Smooth muscle cell (in vitro differentiated cells): ENCODE measurements around the gene PRKCQ. TPM values are rescaled to one million over a fixed set of nuclear protein-coding genes. Genes with fewer than 3 reads are reported as not detected.

Experiments
- DNase-seq: peaks from one replicate; lab custom pipeline; 2025; ENCODE audit not compliant: unreplicated experiment; lab: John Stamatoyannopoulos, UW
- H2AFZ ChIP-seq: fragments of 200-600 bp; sonication (generic); 2 replicates; pipeline ENCODE4 v1.6.0; 2016; ENCODE audit warnings: antibody characterized with exemption, low read depth, mild to moderate bottlenecking
- H3F3A ChIP-seq: fragments of 200-600 bp; sonication (generic); 2 replicates; pipeline ENCODE4 v1.6.0; 2017; ENCODE audit warnings: antibody characterized with exemption, low read depth
- H3K27ac ChIP-seq: fragments of 200-600 bp; sonication (generic); 2 replicates; pipeline ENCODE4 v1.5.1; 2016; ENCODE audit warnings: low read depth, mild to moderate bottlenecking
- H3K27me3 ChIP-seq: fragments of 200-600 bp; sonication (generic); 2 replicates; pipeline ENCODE4 v1.6.1; 2016; ENCODE audit warnings: low read depth, mild to moderate bottlenecking
- H3K36me3 ChIP-seq: fragments of 200-600 bp; sonication (generic); 2 replicates; pipeline ENCODE4 v1.5.1; 2016; ENCODE audit warnings: low read depth
- H3K4me1 ChIP-seq: fragments of 200-600 bp; sonication (generic); 2 replicates; pipeline ENCODE4 v1.5.1; 2016; ENCODE audit warnings: low read depth
- H3K4me2 ChIP-seq: fragments of 200-600 bp; sonication (generic); 2 replicates; pipeline ENCODE4 v1.6.0; 2016; ENCODE audit warnings: mild to moderate bottlenecking
- H3K4me3 ChIP-seq: fragments of 200-600 bp; sonication (generic); 2 replicates; pipeline ENCODE4 v1.5.1; 2016; ENCODE audit warnings: mild to moderate bottlenecking
- H3K79me2 ChIP-seq: fragments of 200-600 bp; sonication (generic); 2 replicates; pipeline ENCODE4 v1.6.0; 2016; ENCODE audit warnings: low read depth, mild to moderate bottlenecking
- H3K9ac ChIP-seq: fragments of 200-600 bp; sonication (generic); 2 replicates; pipeline ENCODE4 v1.6.0; 2016; ENCODE audit warnings: low read depth
- H3K9me3 ChIP-seq: fragments of 200-600 bp; sonication (generic); replicated peaks from 2 replicates; pipeline ENCODE4 v1.5.1; 2016; ENCODE audit warnings: low read depth
- H4K20me1 ChIP-seq: fragments of 200-600 bp; sonication (generic); 2 replicates; pipeline ENCODE4 v1.6.0; 2016; ENCODE audit warnings: low read depth
- WGBS: methylation state at CpG from one replicate; pipeline ENCODE4 v1.1.7; 2016; ENCODE audit warnings: low lambda C conversion rate; 5-methylcytosine and 5-hydroxymethylcytosine counted together
- polyA plus RNA-seq: library from polyadenylated mRNA; unstranded; fragments of >200 nt; fragmentation: Nextera tagmentation; extraction: Ambion mirVana; gene quantifications from 2 replicates; pipeline ENCODE4 v1.2.1, GENCODE V29; 2016
- total RNA-seq: library from RNA; depleted of rRNA; stranded (reverse); fragments of >200 nt; gene quantifications from 2 replicates; pipeline ENCODE4 v1.2.3, GENCODE V29; 2014
- TF ChIP-seq, protein P1 (sequence below): fragments of 200-600 bp; sonication (generic); IDR thresholded peaks from 2 replicates; pipeline ENCODE4 v1.5.1; 2017; ENCODE audit warnings: borderline replicate concordance, mild to moderate bottlenecking, antibody characterized with exemption; ENCODE audit not compliant: insufficient read depth, poor library complexity, severe bottlenecking

The PRKCQ gene
- total and polyA plus RNA-seq, 2 experiments from 2014 or later, result 0.27 to 0.38 TPM

DNA sequence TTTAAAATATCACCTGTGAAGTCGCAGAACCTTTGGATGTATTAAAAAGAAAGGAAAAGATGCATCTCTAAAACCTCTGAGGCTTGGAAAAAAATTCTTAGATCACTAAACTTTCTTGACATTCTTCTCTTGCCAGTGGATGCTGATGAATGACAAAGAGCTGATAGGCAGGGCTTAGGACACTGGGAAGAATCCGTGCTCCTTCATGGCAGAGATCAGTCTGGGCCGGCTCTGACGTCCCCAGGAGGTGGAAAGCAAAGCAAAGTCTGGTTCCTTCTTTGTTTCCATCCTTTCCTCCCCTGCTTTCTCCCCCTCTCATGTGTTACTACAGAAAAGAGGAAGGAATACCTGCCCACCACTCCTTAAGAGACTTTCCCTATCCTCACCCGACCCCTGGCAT is 161.9 kb downstream of the PRKCQ start:
- 65% methylated on average over 5 of the region's 5 CpGs for WGBS
- no peak overlapping the region for H3K9ac ChIP-seq
- no peaks in the 10 kb centered on the region for H3K4me1 ChIP-seq
- H3F3A ChIP-seq, result no peaks in the 10 kb centered on the region
- no peak overlapping the region for H3K27ac ChIP-seq
- TF ChIP-seq, protein P1, sequence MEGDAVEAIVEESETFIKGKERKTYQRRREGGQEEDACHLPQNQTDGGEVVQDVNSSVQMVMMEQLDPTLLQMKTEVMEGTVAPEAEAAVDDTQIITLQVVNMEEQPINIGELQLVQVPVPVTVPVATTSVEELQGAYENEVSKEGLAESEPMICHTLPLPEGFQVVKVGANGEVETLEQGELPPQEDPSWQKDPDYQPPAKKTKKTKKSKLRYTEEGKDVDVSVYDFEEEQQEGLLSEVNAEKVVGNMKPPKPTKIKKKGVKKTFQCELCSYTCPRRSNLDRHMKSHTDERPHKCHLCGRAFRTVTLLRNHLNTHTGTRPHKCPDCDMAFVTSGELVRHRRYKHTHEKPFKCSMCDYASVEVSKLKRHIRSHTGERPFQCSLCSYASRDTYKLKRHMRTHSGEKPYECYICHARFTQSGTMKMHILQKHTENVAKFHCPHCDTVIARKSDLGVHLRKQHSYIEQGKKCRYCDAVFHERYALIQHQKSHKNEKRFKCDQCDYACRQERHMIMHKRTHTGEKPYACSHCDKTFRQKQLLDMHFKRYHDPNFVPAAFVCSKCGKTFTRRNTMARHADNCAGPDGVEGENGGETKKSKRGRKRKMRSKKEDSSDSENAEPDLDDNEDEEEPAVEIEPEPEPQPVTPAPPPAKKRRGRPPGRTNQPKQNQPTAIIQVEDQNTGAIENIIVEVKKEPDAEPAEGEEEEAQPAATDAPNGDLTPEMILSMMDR, result no peak
- H3K9me3 ChIP-seq, result no peaks in the 10 kb centered on the region
- H3K27me3 ChIP-seq, result peaks cover 6% of the 10 kb centered on the region
- no peak overlapping the region for H3K4me2 ChIP-seq
- H3K79me2 ChIP-seq, result no peaks in the 10 kb centered on the region
- no peaks in the 10 kb centered on the region for H4K20me1 ChIP-seq
- H3K36me3 ChIP-seq, result no peaks in the 10 kb centered on the region
- H3K4me3 ChIP-seq, result no peak overlapping the region
- DNase-seq, result no peak
- H2AFZ ChIP-seq, result no peak overlapping the region

DNA sequence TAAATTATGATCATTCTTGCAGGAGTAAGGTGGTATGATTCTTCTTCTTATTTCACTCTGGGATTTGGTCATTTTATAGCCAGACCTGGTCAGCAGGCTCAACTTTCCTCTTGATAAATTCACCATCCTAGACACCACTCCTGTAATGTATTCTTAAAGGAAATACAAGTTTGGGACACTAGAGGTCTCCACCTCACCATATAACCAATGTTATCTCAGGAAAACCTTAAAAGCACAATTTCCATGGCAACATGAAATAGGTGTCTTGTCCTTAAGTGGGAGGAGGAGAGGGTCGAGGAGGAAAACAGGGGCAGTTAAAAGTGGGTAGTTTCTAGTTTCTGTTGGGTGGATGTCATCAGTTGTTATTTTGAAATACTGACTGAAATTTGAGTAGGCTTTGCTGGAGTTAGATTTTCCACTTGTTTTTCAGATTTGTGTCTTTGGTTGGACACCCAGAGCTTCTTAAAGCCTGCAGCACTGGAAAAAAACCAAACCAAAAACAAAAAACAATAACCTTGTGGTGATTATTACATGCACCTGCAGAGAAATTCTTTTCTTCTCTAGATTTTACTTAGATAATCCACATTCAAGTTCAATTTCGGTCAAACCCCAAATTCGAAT is 163.1 kb downstream of the PRKCQ start:
- DNase-seq, result no peak
- H3K9ac ChIP-seq, result no peak overlapping the region
- H3F3A ChIP-seq, result no peaks in the 10 kb centered on the region
- H3K4me2 ChIP-seq, result no peak overlapping the region
- H3K27me3 ChIP-seq, result peaks cover 6% of the 10 kb centered on the region
- no peak overlapping the region for H3K4me3 ChIP-seq
- 67% methylated on average over 3 of the region's 3 CpGs for WGBS
- H4K20me1 ChIP-seq, result no peaks in the 10 kb centered on the region
- no peaks in the 10 kb centered on the region for H3K79me2 ChIP-seq
- no peak overlapping the region for H3K27ac ChIP-seq
- H3K9me3 ChIP-seq, result no peaks in the 10 kb centered on the region
- H3K4me1 ChIP-seq, result no peaks in the 10 kb centered on the region
- no peaks in the 10 kb centered on the region for H3K36me3 ChIP-seq
- TF ChIP-seq, protein P1, result peak; percentile 72
- no peak overlapping the region for H2AFZ ChIP-seq

DNA sequence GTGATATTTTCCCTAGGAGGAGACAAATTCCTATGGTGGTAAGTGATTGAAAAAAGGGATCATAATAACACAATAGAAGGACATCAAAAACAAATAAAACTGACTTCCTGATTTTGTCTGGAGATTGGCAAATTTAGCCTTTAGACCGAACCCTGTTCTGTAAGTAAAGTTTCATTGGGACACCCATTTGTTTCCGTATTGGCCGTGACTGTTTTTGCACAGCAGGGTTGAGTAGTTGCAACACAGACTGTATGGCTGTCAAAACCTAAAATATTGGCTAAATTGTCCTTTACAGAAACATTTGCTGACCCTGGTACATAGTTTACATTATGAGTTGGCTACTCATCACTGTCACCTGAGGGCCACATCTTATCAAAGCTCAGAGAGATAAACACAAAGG is 168.6 kb downstream of the PRKCQ start:
- no peak for DNase-seq
- no peaks in the 10 kb centered on the region for H3K36me3 ChIP-seq
- H3K9me3 ChIP-seq, result no peaks in the 10 kb centered on the region
- no peak overlapping the region for H3K27ac ChIP-seq
- no peaks in the 10 kb centered on the region for H3K27me3 ChIP-seq
- no peaks in the 10 kb centered on the region for H3K4me1 ChIP-seq
- peaks cover 8% of the 10 kb centered on the region for H3F3A ChIP-seq
- H3K4me3 ChIP-seq, result no peak overlapping the region
- no peak overlapping the region for H3K4me2 ChIP-seq
- H3K9ac ChIP-seq, result no peak overlapping the region
- H2AFZ ChIP-seq, result no peak overlapping the region
- WGBS, result 88% methylated on average over 3 of the region's 3 CpGs
- H4K20me1 ChIP-seq, result no peaks in the 10 kb centered on the region
- no peaks in the 10 kb centered on the region for H3K79me2 ChIP-seq
- TF ChIP-seq, protein P1, result no peak

DNA sequence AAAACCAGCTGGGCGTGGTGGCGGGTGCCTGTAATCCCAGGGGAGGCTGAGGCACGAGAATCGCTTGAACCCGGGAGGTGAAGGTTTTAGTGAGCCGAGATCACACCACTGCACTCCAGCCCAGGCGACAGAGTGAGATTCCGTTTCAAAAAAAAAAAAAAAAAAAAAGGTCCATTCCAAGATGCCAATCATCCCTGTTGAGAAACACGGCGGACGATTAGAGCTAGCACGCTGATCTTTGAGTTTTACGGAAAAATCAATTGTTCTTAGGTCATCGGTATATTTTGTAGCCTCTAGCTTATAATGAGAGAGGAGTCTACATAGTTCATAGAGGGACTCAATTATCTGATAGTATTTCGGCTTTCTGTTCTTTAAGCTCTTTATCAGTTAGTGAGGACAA is 169.2 kb downstream of the PRKCQ start:
- no peaks in the 10 kb centered on the region for H3K9me3 ChIP-seq
- no peak overlapping the region for H2AFZ ChIP-seq
- no peak overlapping the region for H3K4me3 ChIP-seq
- no peaks in the 10 kb centered on the region for H3K36me3 ChIP-seq
- no peak for DNase-seq
- H3K27ac ChIP-seq, result peak overlapping the region; percentile 75
- no peak overlapping the region for H3K9ac ChIP-seq
- TF ChIP-seq, protein P1, result no peak
- 95% methylated on average over 15 of the region's 15 CpGs for WGBS
- H3K4me2 ChIP-seq, result no peak overlapping the region
- H3K79me2 ChIP-seq, result no peaks in the 10 kb centered on the region
- H4K20me1 ChIP-seq, result no peaks in the 10 kb centered on the region
- peaks cover 8% of the 10 kb centered on the region for H3F3A ChIP-seq
- no peaks in the 10 kb centered on the region for H3K4me1 ChIP-seq
- H3K27me3 ChIP-seq, result no peaks in the 10 kb centered on the region
